Measurements from ENCODE around the gene SMARCA1. TPM values are rescaled to one million over a fixed set of nuclear protein-coding genes. Genes with fewer than 3 reads are reported as not detected.

Gene SMARCA1
- total RNA-seq, 1 experiment from 2014 or later: 46.1 TPM

GRCh38 chrX:129427267-129427666 is 96.0 kb downstream of the SMARCA1 start (continued):
- TF ChIP-seq ATF3 (CRISPR knock-in tag; conservative IDR thresholded peaks at IDR 0.05) (no peak), ZNF671 (CRISPR knock-in tag; IDR thresholded peaks at IDR 0.05) (no peak), ARID4B (CRISPR knock-in tag; IDR thresholded peaks at IDR 0.05; ENCODE audit: borderline replicate concordance) (no peak), FOXJ3 (CRISPR knock-in tag; IDR thresholded peaks at IDR 0.05; ENCODE audit: borderline replicate concordance) (no peak), NR1H2 (CRISPR knock-in tag; IDR thresholded peaks at IDR 0.05) (no peak), NR3C1 (CRISPR knock-in tag; conservative IDR thresholded peaks at IDR 0.05; ENCODE audit: low read depth) (no peak)
- TF ChIP-seq, protein P1, sequence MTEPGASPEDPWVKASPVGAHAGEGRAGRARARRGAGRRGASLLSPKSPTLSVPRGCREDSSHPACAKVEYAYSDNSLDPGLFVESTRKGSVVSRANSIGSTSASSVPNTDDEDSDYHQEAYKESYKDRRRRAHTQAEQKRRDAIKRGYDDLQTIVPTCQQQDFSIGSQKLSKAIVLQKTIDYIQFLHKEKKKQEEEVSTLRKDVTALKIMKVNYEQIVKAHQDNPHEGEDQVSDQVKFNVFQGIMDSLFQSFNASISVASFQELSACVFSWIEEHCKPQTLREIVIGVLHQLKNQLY (CRISPR knock-in tag; IDR thresholded peaks at IDR 0.05): no peak

- no peak overlapping the region for H3K27ac Mint-ChIP-seq
- peaks cover 73% of the 10 kb centered on the region for H3K9me3 Mint-ChIP-seq
- ATAC-seq: no peak
- TF ChIP-seq CBFB (CRISPR knock-in tag; IDR thresholded peaks at IDR 0.05; ENCODE audit: low read depth): no peak
- TF ChIP-seq TEAD1 (CRISPR knock-in tag; IDR thresholded peaks at IDR 0.05): no peak
- no peak for TF ChIP-seq MAX (CRISPR knock-in tag; IDR thresholded peaks at IDR 0.05)
- TF ChIP-seq SMAD4 (CRISPR knock-in tag; IDR thresholded peaks at IDR 0.05): no peak
- TF ChIP-seq CREM (CRISPR knock-in tag; IDR thresholded peaks at IDR 0.05): no peak
- no peak for TF ChIP-seq TP53 (CRISPR knock-in tag; IDR thresholded peaks at IDR 0.05)
- TF ChIP-seq, protein P2, sequence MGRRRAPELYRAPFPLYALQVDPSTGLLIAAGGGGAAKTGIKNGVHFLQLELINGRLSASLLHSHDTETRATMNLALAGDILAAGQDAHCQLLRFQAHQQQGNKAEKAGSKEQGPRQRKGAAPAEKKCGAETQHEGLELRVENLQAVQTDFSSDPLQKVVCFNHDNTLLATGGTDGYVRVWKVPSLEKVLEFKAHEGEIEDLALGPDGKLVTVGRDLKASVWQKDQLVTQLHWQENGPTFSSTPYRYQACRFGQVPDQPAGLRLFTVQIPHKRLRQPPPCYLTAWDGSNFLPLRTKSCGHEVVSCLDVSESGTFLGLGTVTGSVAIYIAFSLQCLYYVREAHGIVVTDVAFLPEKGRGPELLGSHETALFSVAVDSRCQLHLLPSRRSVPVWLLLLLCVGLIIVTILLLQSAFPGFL (CRISPR knock-in tag; IDR thresholded peaks at IDR 0.05; ENCODE audit: borderline replicate concordance): no peak
- no peak for TF ChIP-seq FOXJ3 (CRISPR knock-in tag; IDR thresholded peaks at IDR 0.05; ENCODE audit: borderline replicate concordance)
- no peak for TF ChIP-seq ZNF423 (CRISPR knock-in tag; IDR thresholded peaks at IDR 0.05)
- no peak for TF ChIP-seq ZNF263 (CRISPR knock-in tag; IDR thresholded peaks at IDR 0.05; ENCODE audit: low read depth)
- no peak for TF ChIP-seq ARID4B (CRISPR knock-in tag; IDR thresholded peaks at IDR 0.05; ENCODE audit: borderline replicate concordance)
- no peak for TF ChIP-seq ATF3 (CRISPR knock-in tag; conservative IDR thresholded peaks at IDR 0.05)
- no peak for TF ChIP-seq ZNF232 (CRISPR knock-in tag; IDR thresholded peaks at IDR 0.05)
- no peak for TF ChIP-seq NFATC4 (CRISPR knock-in tag; IDR thresholded peaks at IDR 0.05)
- no peak for TF ChIP-seq ZNF138 (CRISPR knock-in tag; conservative IDR thresholded peaks at IDR 0.05)
- CTCF ChIA-PET: no interaction called here
- no peaks in the 10 kb centered on the region for H3K4me1 Mint-ChIP-seq
- H3K36me3 Mint-ChIP-seq: peaks cover 45% of the 10 kb centered on the region
- H3K27me3 Mint-ChIP-seq (ENCODE audit: low read depth): peaks cover 25% of the 10 kb centered on the region
- no peak overlapping the region for H3K4me3 Mint-ChIP-seq
- no peak for DNase-seq (ENCODE audit: low spot score)
- POLR2A ChIA-PET: no interaction called here
These were observed 100.1 kb downstream of the SMARCA1 start for GRCh38 chrX:129423191-129423590.

All from WTC11 (cell line).